WERI-Rb-1 (cell line): ENCODE results near the gene NCOA6.

ENCODE experiments used
- DNase-seq: peaks from one replicate; pipeline ENCODE4 v3.0.0-alpha.2; 2020
- H3K27ac ChIP-seq: fragments of 250-450 bp; sonication (Bioruptor Pico); 2 replicates; pipeline ENCODE4 v1.5.1; 2020; ENCODE audit warnings: mild to moderate bottlenecking, moderate library complexity
- H3K27me3 ChIP-seq: fragments of 250-450 bp; sonication (Bioruptor Pico); 2 replicates; pipeline ENCODE4 v1.5.1; 2021; ENCODE audit warnings: mild to moderate bottlenecking, low read depth, moderate library complexity; ENCODE audit not compliant: insufficient read depth, severe bottlenecking
- H3K36me3 ChIP-seq: fragments of 250-450 bp; sonication (Bioruptor Pico); 2 replicates; pipeline ENCODE4 v1.5.1; 2020; ENCODE audit warnings: mild to moderate bottlenecking, moderate library complexity
- H3K4me3 ChIP-seq: 2 replicates; pipeline ENCODE4 v1.5.1; 2011; ENCODE audit warnings: low read depth, mild to moderate bottlenecking, control low read depth, low read length
- H3K9me3 ChIP-seq: fragments of 250-450 bp; sonication (Bioruptor Pico); 2 replicates; pipeline ENCODE4 v1.5.1; 2021; ENCODE audit warnings: mild to moderate bottlenecking, moderate library complexity; ENCODE audit not compliant: severe bottlenecking
- TF ChIP-seq, protein P1 (sequence below): IDR thresholded peaks from 2 replicates; pipeline ENCODE4 v1.5.1; 2011; ENCODE audit warnings: low read depth, mild to moderate bottlenecking, control low read depth, inconsistent platforms, low read length

The NCOA6 gene

DNA sequence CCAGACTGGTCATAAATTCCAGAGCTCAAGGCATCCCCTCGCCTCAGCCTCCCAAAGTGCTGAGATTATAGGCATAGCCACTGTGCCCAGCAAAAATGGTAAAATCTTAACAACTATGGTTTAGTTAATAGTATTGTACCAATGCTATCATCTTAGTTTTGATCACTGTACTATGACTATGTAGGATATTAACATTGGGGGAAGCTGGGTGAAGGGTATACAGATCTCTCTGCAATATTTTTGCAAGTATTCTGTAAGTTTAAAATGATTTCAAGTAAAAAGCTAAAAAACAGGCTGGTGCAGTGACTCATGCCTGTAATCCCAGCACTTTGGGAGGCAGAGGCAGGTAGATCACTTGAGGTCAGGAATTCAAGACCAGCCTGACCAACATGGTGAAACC is 156.4 kb downstream of the NCOA6 start:
- no peaks in the 10 kb centered on the region for H3K9me3 ChIP-seq
- DNase-seq: no peak
- H3K36me3 ChIP-seq: no peaks in the 10 kb centered on the region; the same call in 1 of the 2 replicates
- H3K27ac ChIP-seq: no peak overlapping the region
- H3K27me3 ChIP-seq: no peaks in the 10 kb centered on the region
- TF ChIP-seq, protein P1, sequence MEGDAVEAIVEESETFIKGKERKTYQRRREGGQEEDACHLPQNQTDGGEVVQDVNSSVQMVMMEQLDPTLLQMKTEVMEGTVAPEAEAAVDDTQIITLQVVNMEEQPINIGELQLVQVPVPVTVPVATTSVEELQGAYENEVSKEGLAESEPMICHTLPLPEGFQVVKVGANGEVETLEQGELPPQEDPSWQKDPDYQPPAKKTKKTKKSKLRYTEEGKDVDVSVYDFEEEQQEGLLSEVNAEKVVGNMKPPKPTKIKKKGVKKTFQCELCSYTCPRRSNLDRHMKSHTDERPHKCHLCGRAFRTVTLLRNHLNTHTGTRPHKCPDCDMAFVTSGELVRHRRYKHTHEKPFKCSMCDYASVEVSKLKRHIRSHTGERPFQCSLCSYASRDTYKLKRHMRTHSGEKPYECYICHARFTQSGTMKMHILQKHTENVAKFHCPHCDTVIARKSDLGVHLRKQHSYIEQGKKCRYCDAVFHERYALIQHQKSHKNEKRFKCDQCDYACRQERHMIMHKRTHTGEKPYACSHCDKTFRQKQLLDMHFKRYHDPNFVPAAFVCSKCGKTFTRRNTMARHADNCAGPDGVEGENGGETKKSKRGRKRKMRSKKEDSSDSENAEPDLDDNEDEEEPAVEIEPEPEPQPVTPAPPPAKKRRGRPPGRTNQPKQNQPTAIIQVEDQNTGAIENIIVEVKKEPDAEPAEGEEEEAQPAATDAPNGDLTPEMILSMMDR: no peak
- H3K4me3 ChIP-seq: no peak overlapping the region
